GM23338 (cell line): Measurements from ENCODE around the gene SHC4. TPM values are rescaled to one million over a fixed set of nuclear protein-coding genes. Genes with fewer than 3 reads are reported as not detected.

Source experiments
- ATAC-seq: fragments of 200-7000 bp; cut with Tn5 transposase; 3 replicates; pipeline ENCODE4 v1.9.1; 2020
- DNase-seq: peaks from one replicate; pipeline ENCODE4 v3.0.0-alpha.2; 2015; ENCODE audit warnings: low spot score
- H2AFZ ChIP-seq: fragments of 200-600 bp; sonication (generic); 2 replicates; pipeline ENCODE4 v1.8.0; 2016; ENCODE audit warnings: antibody characterized with exemption, mild to moderate bottlenecking, moderate library complexity
- H3F3A ChIP-seq: fragments of 200-600 bp; sonication (generic); replicated peaks from 2 replicates; pipeline ENCODE4 v1.8.0; 2017; ENCODE audit warnings: antibody characterized with exemption, mixed run types, low read depth
- H3K27ac ChIP-seq: fragments of 200-600 bp; sonication (generic); 2 replicates; pipeline ENCODE4 v1.6.1; 2016; ENCODE audit warnings: low read depth
- H3K27me3 ChIP-seq: fragments of 200-600 bp; sonication (generic); 2 replicates; pipeline ENCODE4 v1.8.0; 2016; ENCODE audit warnings: mild to moderate bottlenecking, mixed run types, moderate library complexity; ENCODE audit not compliant: insufficient read depth
- H3K36me3 ChIP-seq: fragments of 200-600 bp; sonication (generic); 2 replicates; pipeline ENCODE4 v1.8.0; 2016; ENCODE audit warnings: mild to moderate bottlenecking; ENCODE audit not compliant: insufficient read depth
- H3K4me1 ChIP-seq: fragments of 200-600 bp; sonication (generic); 2 replicates; pipeline ENCODE4 v1.8.0; 2016; ENCODE audit warnings: mild to moderate bottlenecking, moderate library complexity; ENCODE audit not compliant: insufficient read depth
- H3K4me2 ChIP-seq: fragments of 200-600 bp; sonication (generic); 2 replicates; pipeline ENCODE4 v1.7.1; 2017; ENCODE audit warnings: mixed run types
- H3K4me3 ChIP-seq: fragments of 200-600 bp; sonication (generic); 2 replicates; pipeline ENCODE4 v1.6.1; 2016; ENCODE audit warnings: mixed run types
- H3K79me2 ChIP-seq: fragments of 200-600 bp; sonication (generic); replicated peaks from 2 replicates; pipeline ENCODE4 v1.8.0; 2017; ENCODE audit warnings: mild to moderate bottlenecking; ENCODE audit not compliant: insufficient read depth
- H3K9me2 ChIP-seq: fragments of 200-600 bp; sonication (generic); 2 replicates; pipeline ENCODE4 v1.8.0; 2017; ENCODE audit not compliant: insufficient read depth
- H4K20me1 ChIP-seq: fragments of 200-600 bp; sonication (generic); replicated peaks from 2 replicates; pipeline ENCODE4 v1.8.0; 2017; ENCODE audit warnings: mild to moderate bottlenecking; ENCODE audit not compliant: insufficient read depth
- H3K27ac Mint-ChIP-seq: 2 replicates; pipeline ENCODE4 v1.8.0; 2020; ENCODE audit warnings: inconsistent platforms, mild to moderate bottlenecking, moderate library complexity, mixed read lengths
- H3K27me3 Mint-ChIP-seq: 3 replicates; pipeline ENCODE4 v1.8.0; 2022; ENCODE audit warnings: low read depth, mild to moderate bottlenecking, moderate library complexity, mixed read lengths, inconsistent platforms; ENCODE audit not compliant: insufficient read depth, poor library complexity
- H3K36me3 Mint-ChIP-seq: 3 replicates; pipeline ENCODE4 v1.8.0; 2021; ENCODE audit warnings: low read depth, mild to moderate bottlenecking, inconsistent platforms, moderate library complexity, mixed read lengths
- H3K4me1 Mint-ChIP-seq: 3 replicates; pipeline ENCODE4 v1.8.0; 2020; ENCODE audit warnings: mild to moderate bottlenecking, inconsistent platforms, mixed read lengths
- H3K4me3 Mint-ChIP-seq: 3 replicates; pipeline ENCODE4 v1.8.0; 2021; ENCODE audit warnings: moderate library complexity, mild to moderate bottlenecking, inconsistent platforms, mixed read lengths
- H3K9me3 Mint-ChIP-seq: 3 replicates; pipeline ENCODE4 v1.8.0; 2020; ENCODE audit warnings: moderate library complexity, mild to moderate bottlenecking, inconsistent platforms, mixed read lengths
- CREB1 ChIP-seq: fragments of 250-450 bp; sonication (Bioruptor Pico); IDR thresholded peaks from 2 replicates; pipeline ENCODE4 v1.5.0; 2020; ENCODE audit warnings: low read depth, mild to moderate bottlenecking, moderate library complexity
- CTCF ChIP-seq, 2 experiments: fragments of 200-600 bp in 1 of 2; sonication (generic) in 1 of 2; conservative IDR thresholded peaks; 2 replicates each; pipeline versions ENCODE4 v1.5.1 to v1.6.1; 2016 to 2017; ENCODE audit warnings: antibody characterized with exemption in 2 of 2, low read depth in 2 of 2, mild to moderate bottlenecking in 2 of 2, moderate library complexity in 1 of 2
- EZH2 ChIP-seq: fragments of 200-600 bp; sonication (generic); IDR thresholded peaks from one replicate; pipeline ENCODE4 v1.8.0; 2017; ENCODE audit warnings: antibody characterized with exemption, mild to moderate bottlenecking, low read depth; ENCODE audit not compliant: unreplicated experiment
- EZH2phosphoT487 ChIP-seq: fragments of 200-600 bp; sonication (generic); IDR thresholded peaks from one replicate; pipeline ENCODE4 v1.8.1; 2018; ENCODE audit warnings: antibody characterized with exemption; ENCODE audit not compliant: unreplicated experiment
- JUNB ChIP-seq: IDR thresholded peaks from one replicate; pipeline ENCODE4 v1.6.1; 2016; ENCODE audit warnings: antibody characterized with exemption; ENCODE audit not compliant: unreplicated experiment
- NANOG ChIP-seq: IDR thresholded peaks from 2 replicates; pipeline ENCODE4 v1.6.1; 2016; ENCODE audit warnings: antibody characterized with exemption, borderline replicate concordance
- POLR2AphosphoS5 ChIP-seq: IDR thresholded peaks from 2 replicates; pipeline ENCODE4 v1.6.1; 2016; ENCODE audit warnings: antibody characterized with exemption, low read depth
- STAT1 ChIP-seq: IDR thresholded peaks from one replicate; pipeline ENCODE4 v1.6.1; 2016; ENCODE audit warnings: antibody characterized with exemption; ENCODE audit not compliant: unreplicated experiment
- ZNF114 ChIP-seq: fragments of 250-450 bp; sonication (Bioruptor Pico); IDR thresholded peaks from 2 replicates; pipeline ENCODE4 v1.5.0; 2020; ENCODE audit warnings: mild to moderate bottlenecking, moderate library complexity
- ZNF331 ChIP-seq: fragments of 250-450 bp; sonication (Bioruptor Pico); IDR thresholded peaks from 2 replicates; pipeline ENCODE4 v1.5.0; 2020; ENCODE audit warnings: low read depth, mild to moderate bottlenecking, moderate library complexity
- polyA plus RNA-seq: library from polyadenylated mRNA; unstranded; fragments of >200 nt; fragmentation: Nextera tagmentation; extraction: Ambion mirVana; gene quantifications from 2 replicates; pipeline ENCODE4 v1.2.1, GENCODE V29; 2016
- total RNA-seq: library from RNA; depleted of rRNA; stranded (reverse); fragments of >200 nt; shearing (Covaris generic); gene quantifications from 2 replicates; pipeline ENCODE4 v1.2.3, GENCODE V29; 2014
- TF ChIP-seq, protein P1 (sequence below): fragments of 250-450 bp; sonication (Bioruptor Pico); IDR thresholded peaks from 2 replicates; pipeline ENCODE4 v1.5.0; 2020; ENCODE audit warnings: mild to moderate bottlenecking, moderate library complexity
- TF ChIP-seq, protein P2 (sequence below): IDR thresholded peaks from one replicate; pipeline ENCODE4 v1.6.1; 2018; ENCODE audit warnings: antibody characterized with exemption; ENCODE audit not compliant: unreplicated experiment
- TF ChIP-seq, protein P3 (sequence below): IDR thresholded peaks from 2 replicates; pipeline ENCODE4 v1.6.1; 2016; ENCODE audit warnings: antibody characterized with exemption

Gene SHC4
- total and polyA plus RNA-seq, 2 experiments from 2014 or later, result 0.21 to 0.32 TPM

GRCh38 chr15:48871542-48871941 lies 92.2 kb downstream of the SHC4 start:
- TF ChIP-seq CTCF (conservative IDR thresholded peaks at IDR 0.05; ENCODE audit: low read depth in 2 of 2) (no peak), CREB1 (CRISPR knock-in tag) (no peak), ZNF114 (no peak), POLR2AphosphoS5 (no peak), STAT1 (no peak), EZH2 (no peak), EZH2phosphoT487 (no peak), JUNB (no peak), ZNF331 (CRISPR knock-in tag) (no peak), NANOG (no peak)
- TF ChIP-seq, protein P1, sequence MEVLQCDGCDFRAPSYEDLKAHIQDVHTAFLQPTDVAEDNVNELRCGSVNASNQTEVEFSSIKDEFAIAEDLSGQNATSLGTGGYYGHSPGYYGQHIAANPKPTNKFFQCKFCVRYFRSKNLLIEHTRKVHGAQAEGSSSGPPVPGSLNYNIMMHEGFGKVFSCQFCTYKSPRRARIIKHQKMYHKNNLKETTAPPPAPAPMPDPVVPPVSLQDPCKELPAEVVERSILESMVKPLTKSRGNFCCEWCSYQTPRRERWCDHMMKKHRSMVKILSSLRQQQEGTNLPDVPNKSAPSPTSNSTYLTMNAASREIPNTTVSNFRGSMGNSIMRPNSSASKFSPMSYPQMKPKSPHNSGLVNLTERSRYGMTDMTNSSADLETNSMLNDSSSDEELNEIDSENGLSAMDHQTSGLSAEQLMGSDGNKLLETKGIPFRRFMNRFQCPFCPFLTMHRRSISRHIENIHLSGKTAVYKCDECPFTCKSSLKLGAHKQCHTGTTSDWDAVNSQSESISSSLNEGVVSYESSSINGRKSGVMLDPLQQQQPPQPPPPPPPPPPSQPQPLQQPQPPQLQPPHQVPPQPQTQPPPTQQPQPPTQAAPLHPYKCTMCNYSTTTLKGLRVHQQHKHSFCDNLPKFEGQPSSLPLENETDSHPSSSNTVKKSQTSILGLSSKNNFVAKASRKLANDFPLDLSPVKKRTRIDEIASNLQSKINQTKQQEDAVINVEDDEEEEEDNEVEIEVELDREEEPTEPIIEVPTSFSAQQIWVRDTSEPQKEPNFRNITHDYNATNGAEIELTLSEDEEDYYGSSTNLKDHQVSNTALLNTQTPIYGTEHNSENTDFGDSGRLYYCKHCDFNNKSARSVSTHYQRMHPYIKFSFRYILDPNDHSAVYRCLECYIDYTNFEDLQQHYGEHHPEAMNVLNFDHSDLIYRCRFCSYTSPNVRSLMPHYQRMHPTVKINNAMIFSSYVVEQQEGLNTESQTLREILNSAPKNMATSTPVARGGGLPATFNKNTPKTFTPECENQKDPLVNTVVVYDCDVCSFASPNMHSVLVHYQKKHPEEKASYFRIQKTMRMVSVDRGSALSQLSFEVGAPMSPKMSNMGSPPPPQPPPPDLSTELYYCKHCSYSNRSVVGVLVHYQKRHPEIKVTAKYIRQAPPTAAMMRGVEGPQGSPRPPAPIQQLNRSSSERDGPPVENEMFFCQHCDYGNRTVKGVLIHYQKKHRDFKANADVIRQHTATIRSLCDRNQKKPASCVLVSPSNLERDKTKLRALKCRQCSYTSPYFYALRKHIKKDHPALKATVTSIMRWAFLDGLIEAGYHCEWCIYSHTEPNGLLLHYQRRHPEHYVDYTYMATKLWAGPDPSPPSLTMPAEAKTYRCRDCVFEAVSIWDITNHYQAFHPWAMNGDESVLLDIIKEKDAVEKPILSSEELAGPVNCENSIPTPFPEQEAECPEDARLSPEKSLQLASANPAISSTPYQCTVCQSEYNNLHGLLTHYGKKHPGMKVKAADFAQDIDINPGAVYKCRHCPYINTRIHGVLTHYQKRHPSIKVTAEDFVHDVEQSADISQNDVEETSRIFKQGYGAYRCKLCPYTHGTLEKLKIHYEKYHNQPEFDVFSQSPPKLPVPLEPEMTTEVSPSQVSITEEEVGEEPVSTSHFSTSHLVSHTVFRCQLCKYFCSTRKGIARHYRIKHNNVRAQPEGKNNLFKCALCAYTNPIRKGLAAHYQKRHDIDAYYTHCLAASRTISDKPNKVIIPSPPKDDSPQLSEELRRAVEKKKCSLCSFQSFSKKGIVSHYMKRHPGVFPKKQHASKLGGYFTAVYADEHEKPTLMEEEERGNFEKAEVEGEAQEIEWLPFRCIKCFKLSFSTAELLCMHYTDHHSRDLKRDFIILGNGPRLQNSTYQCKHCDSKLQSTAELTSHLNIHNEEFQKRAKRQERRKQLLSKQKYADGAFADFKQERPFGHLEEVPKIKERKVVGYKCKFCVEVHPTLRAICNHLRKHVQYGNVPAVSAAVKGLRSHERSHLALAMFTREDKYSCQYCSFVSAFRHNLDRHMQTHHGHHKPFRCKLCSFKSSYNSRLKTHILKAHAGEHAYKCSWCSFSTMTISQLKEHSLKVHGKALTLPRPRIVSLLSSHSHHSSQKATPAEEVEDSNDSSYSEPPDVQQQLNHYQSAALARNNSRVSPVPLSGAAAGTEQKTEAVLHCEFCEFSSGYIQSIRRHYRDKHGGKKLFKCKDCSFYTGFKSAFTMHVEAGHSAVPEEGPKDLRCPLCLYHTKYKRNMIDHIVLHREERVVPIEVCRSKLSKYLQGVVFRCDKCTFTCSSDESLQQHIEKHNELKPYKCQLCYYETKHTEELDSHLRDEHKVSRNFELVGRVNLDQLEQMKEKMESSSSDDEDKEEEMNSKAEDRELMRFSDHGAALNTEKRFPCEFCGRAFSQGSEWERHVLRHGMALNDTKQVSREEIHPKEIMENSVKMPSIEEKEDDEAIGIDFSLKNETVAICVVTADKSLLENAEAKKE, result no peak
- TF ChIP-seq, protein P2, sequence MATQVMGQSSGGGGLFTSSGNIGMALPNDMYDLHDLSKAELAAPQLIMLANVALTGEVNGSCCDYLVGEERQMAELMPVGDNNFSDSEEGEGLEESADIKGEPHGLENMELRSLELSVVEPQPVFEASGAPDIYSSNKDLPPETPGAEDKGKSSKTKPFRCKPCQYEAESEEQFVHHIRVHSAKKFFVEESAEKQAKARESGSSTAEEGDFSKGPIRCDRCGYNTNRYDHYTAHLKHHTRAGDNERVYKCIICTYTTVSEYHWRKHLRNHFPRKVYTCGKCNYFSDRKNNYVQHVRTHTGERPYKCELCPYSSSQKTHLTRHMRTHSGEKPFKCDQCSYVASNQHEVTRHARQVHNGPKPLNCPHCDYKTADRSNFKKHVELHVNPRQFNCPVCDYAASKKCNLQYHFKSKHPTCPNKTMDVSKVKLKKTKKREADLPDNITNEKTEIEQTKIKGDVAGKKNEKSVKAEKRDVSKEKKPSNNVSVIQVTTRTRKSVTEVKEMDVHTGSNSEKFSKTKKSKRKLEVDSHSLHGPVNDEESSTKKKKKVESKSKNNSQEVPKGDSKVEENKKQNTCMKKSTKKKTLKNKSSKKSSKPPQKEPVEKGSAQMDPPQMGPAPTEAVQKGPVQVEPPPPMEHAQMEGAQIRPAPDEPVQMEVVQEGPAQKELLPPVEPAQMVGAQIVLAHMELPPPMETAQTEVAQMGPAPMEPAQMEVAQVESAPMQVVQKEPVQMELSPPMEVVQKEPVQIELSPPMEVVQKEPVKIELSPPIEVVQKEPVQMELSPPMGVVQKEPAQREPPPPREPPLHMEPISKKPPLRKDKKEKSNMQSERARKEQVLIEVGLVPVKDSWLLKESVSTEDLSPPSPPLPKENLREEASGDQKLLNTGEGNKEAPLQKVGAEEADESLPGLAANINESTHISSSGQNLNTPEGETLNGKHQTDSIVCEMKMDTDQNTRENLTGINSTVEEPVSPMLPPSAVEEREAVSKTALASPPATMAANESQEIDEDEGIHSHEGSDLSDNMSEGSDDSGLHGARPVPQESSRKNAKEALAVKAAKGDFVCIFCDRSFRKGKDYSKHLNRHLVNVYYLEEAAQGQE, result no peak
- TF ChIP-seq, protein P3, sequence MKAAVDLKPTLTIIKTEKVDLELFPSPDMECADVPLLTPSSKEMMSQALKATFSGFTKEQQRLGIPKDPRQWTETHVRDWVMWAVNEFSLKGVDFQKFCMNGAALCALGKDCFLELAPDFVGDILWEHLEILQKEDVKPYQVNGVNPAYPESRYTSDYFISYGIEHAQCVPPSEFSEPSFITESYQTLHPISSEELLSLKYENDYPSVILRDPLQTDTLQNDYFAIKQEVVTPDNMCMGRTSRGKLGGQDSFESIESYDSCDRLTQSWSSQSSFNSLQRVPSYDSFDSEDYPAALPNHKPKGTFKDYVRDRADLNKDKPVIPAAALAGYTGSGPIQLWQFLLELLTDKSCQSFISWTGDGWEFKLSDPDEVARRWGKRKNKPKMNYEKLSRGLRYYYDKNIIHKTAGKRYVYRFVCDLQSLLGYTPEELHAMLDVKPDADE, result no peak
- Histone ChIP-seq H3K4me3 (no peak overlapping the region), H3K9me2 (no peaks in the 10 kb centered on the region), H4K20me1 (no peaks in the 10 kb centered on the region), H3K79me2 (no peaks in the 10 kb centered on the region), H3K4me2 (no peak overlapping the region), H3K4me1 (no peaks in the 10 kb centered on the region), H3F3A (no peaks in the 10 kb centered on the region), H3K27ac (no peak overlapping the region), H2AFZ (no peak overlapping the region), H3K27me3 (no peaks in the 10 kb centered on the region), H3K36me3 (no peaks in the 10 kb centered on the region)
- Mint-ChIP-seq H3K27ac (no peak overlapping the region), H3K27me3 (no peaks in the 10 kb centered on the region), H3K4me1 (no peaks in the 10 kb centered on the region; the same call in 2 of the 3 replicates), H3K4me3 (no peak overlapping the region), H3K36me3 (no peaks in the 10 kb centered on the region), H3K9me3 (no peaks in the 10 kb centered on the region)
- ATAC-seq, result no peak
- DNase-seq, result no peak
